HuH-7 (cell line): ENCODE measurements around the gene EME2.
A peak's percentile ranks its signal among the peaks of the same experiment; 100 is the strongest.

Experiments
- DNase-seq: peaks from one replicate; pipeline ENCODE4 v3.0.0; 2011; ENCODE audit warnings: low spot score

Gene EME2

GRCh38 chr16:1778200-1779179, 5.9 kb downstream of the EME2 start:
- DNase-seq = no peak

- DNase-seq = no peak
Measured at GRCh38 chr16:1779234-1779701, 6.7 kb downstream of the EME2 start.

GRCh38 chr16:1779741-1780676, 7.4 kb downstream of the EME2 start:
- no peak for DNase-seq

- DNase-seq = no peak
Measured at GRCh38 chr16:1780677-1781072, 8.1 kb downstream of the EME2 start.

- no peak for DNase-seq
Measured at GRCh38 chr16:1781254-1781653, 8.6 kb downstream of the EME2 start.

- DNase-seq = no peak
Measured at GRCh38 chr16:1781758-1782407, 9.3 kb downstream of the EME2 start.

GRCh38 chr16:1782408-1783264, 10.0 kb downstream of the EME2 start, which contains the start of the genes NUBP2 and SPSB3:
TSS of gene NUBP2 (plus strand) at chr16:1782960. CDS start at chr16:1783021, 61 bp downstream.
TSS of gene SPSB3 (minus strand) at chr16:1782571. CDS start at chr16:1781483, 1,088 bp downstream.
- DNase-seq = peak; percentile 100

- DNase-seq = no peak
Measured at GRCh38 chr16:1784977-1785845, 12.6 kb downstream of the EME2 start.

GRCh38 chr16:1785846-1786170, 13.2 kb downstream of the EME2 start:
- no peak for DNase-seq

- DNase-seq = no peak
Measured at GRCh38 chr16:1786242-1787055, 13.8 kb downstream of the EME2 start.

GRCh38 chr16:1787056-1787321, 14.4 kb downstream of the EME2 start:
- DNase-seq = no peak

- no peak for DNase-seq
Measured at GRCh38 chr16:1787322-1788094, 14.9 kb downstream of the EME2 start.

GRCh38 chr16:1788095-1788707, 15.6 kb downstream of the EME2 start:
- DNase-seq = no peak

- no peak for DNase-seq
Measured at GRCh38 chr16:1788708-1789100, 16.1 kb downstream of the EME2 start.

GRCh38 chr16:1789643-1790045, 17.0 kb downstream of the EME2 start:
- DNase-seq = no peak

- no peak for DNase-seq
Measured at GRCh38 chr16:1790261-1790610, 17.6 kb downstream of the EME2 start.

GRCh38 chr16:1790611-1791255, 18.1 kb downstream of the EME2 start:
- DNase-seq = no peak
